HG02588 (cell line): ENCODE data around the gene GMEB2.
"Not testable (repeated sequence)": the region's sequence is repeated elsewhere in the genome, so short reads cannot be mapped to it uniquely, and the experiment has no call there.

Source experiments
- ATAC-seq: cut with Tn5 transposase; IDR thresholded peaks from one replicate; pipeline ENCODE4 v1.9.1; 2021; ENCODE audit warnings: mild to moderate bottlenecking, moderate library complexity; ENCODE audit not compliant: unreplicated experiment

The GMEB2 gene

GRCh38 chr20:63617092-63617875 lies 9.6 kb downstream of the GMEB2 start:
- no peak for ATAC-seq

GRCh38 chr20:63613863-63614594 lies 12.9 kb downstream of the GMEB2 start:
- not testable (repeated sequence) for ATAC-seq

GRCh38 chr20:63612276-63612931 lies 14.5 kb downstream of the GMEB2 start:
- no peak for ATAC-seq

GRCh38 chr20:63611646-63612045 lies 15.3 kb downstream of the GMEB2 start:
- no peak for ATAC-seq

GRCh38 chr20:63610581-63611435 lies 16.1 kb downstream of the GMEB2 start:
- ATAC-seq, result no peak

GRCh38 chr20:63606686-63607085 lies 20.2 kb downstream of the GMEB2 start:
- no peak for ATAC-seq

GRCh38 chr20:63602321-63602720 lies 24.6 kb downstream of the GMEB2 start:
- no peak for ATAC-seq

- not testable (repeated sequence) for ATAC-seq
These were observed 25.2 kb downstream of the GMEB2 start for GRCh38 chr20:63601679-63602078.

- no peak for ATAC-seq
These were observed 27.4 kb downstream of the GMEB2 start for GRCh38 chr20:63599396-63600050.

- no peak for ATAC-seq
These were observed 28.2 kb downstream of the GMEB2 start for GRCh38 chr20:63598479-63599395.

GRCh38 chr20:63597651-63598478 lies 29.0 kb downstream of the GMEB2 start:
- no peak for ATAC-seq

- no peak for ATAC-seq
These were observed 30.5 kb downstream of the GMEB2 start for GRCh38 chr20:63596423-63596822.

GRCh38 chr20:63595416-63596127 lies 31.3 kb downstream of the GMEB2 start:
- ATAC-seq, result no peak

- no peak for ATAC-seq
These were observed 32.8 kb downstream of the GMEB2 start for GRCh38 chr20:63594043-63594561.

GRCh38 chr20:63592661-63593060 lies 34.2 kb downstream of the GMEB2 start:
- ATAC-seq, result no peak

GRCh38 chr20:63591786-63592355 lies 35.0 kb downstream of the GMEB2 start:
- ATAC-seq, result no peak

GRCh38 chr20:63591147-63591533 lies 35.8 kb downstream of the GMEB2 start:
- ATAC-seq, result no peak
